ENCODE data around the gene KRT6C.
"Not testable (repeated sequence)": the region's sequence is repeated elsewhere in the genome, so short reads cannot be mapped to it uniquely, and the experiment has no call there.

The KRT6C gene

GRCh38 chr12:52473768-52474167 lies at the start of gene KRT6C:
KRT6C (minus strand) TSS chr12:52473805; CDS start chr12:52473737, 68 bp downstream.
- no peak for DNase-seq

- DNase-seq = no peak
These were observed 48.9 kb upstream of the KRT6C start for GRCh38 chr12:52522346-52523011.

GRCh38 chr12:52521568-52522266 lies 48.1 kb upstream of the KRT6C start:
- DNase-seq = no peak

- no peak for DNase-seq
These were observed 47.6 kb upstream of the KRT6C start for GRCh38 chr12:52521175-52521567.

GRCh38 chr12:52519826-52520662 lies 46.4 kb upstream of the KRT6C start, which contains the start of gene KRT5:
KRT5 (minus strand) TSS chr12:52520394; CDS start chr12:52520296, 98 bp downstream.
- DNase-seq = no peak

GRCh38 chr12:52519387-52519703 lies 45.7 kb upstream of the KRT6C start:
- DNase-seq = no peak

- no peak for DNase-seq
These were observed 45.2 kb upstream of the KRT6C start for GRCh38 chr12:52518574-52519386.

- DNase-seq = no peak
These were observed 44.3 kb upstream of the KRT6C start for GRCh38 chr12:52517888-52518287.

GRCh38 chr12:52517005-52517835 lies 43.6 kb upstream of the KRT6C start:
- DNase-seq = no peak

GRCh38 chr12:52515927-52516831 lies 42.6 kb upstream of the KRT6C start:
- DNase-seq = no peak

GRCh38 chr12:52515319-52515646 lies 41.7 kb upstream of the KRT6C start:
- no peak for DNase-seq

- no peak for DNase-seq
These were observed 41.1 kb upstream of the KRT6C start for GRCh38 chr12:52514471-52515318.

GRCh38 chr12:52513736-52514135 lies 40.1 kb upstream of the KRT6C start:
- no peak for DNase-seq

GRCh38 chr12:52508211-52508610 lies 34.6 kb upstream of the KRT6C start:
- DNase-seq = no peak

- DNase-seq = peak; percentile 5
These were observed 33.5 kb upstream of the KRT6C start for GRCh38 chr12:52506858-52507715.

GRCh38 chr12:52502877-52503276 lies 29.3 kb upstream of the KRT6C start:
- no peak for DNase-seq

GRCh38 chr12:52501490-52501889 lies 27.9 kb upstream of the KRT6C start:
- no peak for DNase-seq

- not testable (repeated sequence) for DNase-seq
These were observed 27.0 kb upstream of the KRT6C start for GRCh38 chr12:52500574-52500973.

Data from NCI-H1417 treated with DMSO at 0.1 percent for 48 hours (cell line).